Keratinocyte (primary cell): ENCODE data around the gene C2orf42. TPM values are rescaled to one million over a fixed set of nuclear protein-coding genes. Genes with fewer than 3 reads are reported as not detected.
"Not testable (repeated sequence)": the region's sequence is repeated elsewhere in the genome, so short reads cannot be mapped to it uniquely, and the experiment has no call there.

Experiments used
- DNase-seq: peaks from one replicate; pipeline ENCODE4 v3.0.0-alpha.2; 2011; ENCODE audit warnings: low read depth, missing footprints, low spot score
- FAIRE-seq: peaks from 2 replicates; lab custom pipeline; 2011; peaks lifted over from hg19 to GRCh38; lab: Jason Lieb, UNC
- H2AFZ ChIP-seq: 2 replicates; pipeline ENCODE4 v1.6.0; 2012; ENCODE audit warnings: low read length, control low read depth, inconsistent platforms; ENCODE audit not compliant: control insufficient read depth
- H3K27ac ChIP-seq: 2 replicates; pipeline ENCODE4 v1.5.1; 2011; ENCODE audit warnings: low read length; ENCODE audit not compliant: control insufficient read depth, insufficient read depth
- H3K27me3 ChIP-seq: 3 replicates; pipeline ENCODE4 v1.6.0; 2011; ENCODE audit warnings: low read length; ENCODE audit not compliant: control insufficient read depth, insufficient read depth; ENCODE audit errors: extremely low read depth
- H3K36me3 ChIP-seq, 2 experiments: 2 replicates in 1 of 2; 3 replicates in 1 of 2; pipeline ENCODE4 v1.5.1; 2011; ENCODE audit warnings: low read length in 2 of 2, mild to moderate bottlenecking in 1 of 2; ENCODE audit not compliant: control insufficient read depth in 2 of 2, insufficient read depth in 2 of 2; ENCODE audit errors: extremely low read depth in 1 of 2
- H3K4me1 ChIP-seq: 3 replicates; pipeline ENCODE4 v1.5.1; 2011; ENCODE audit warnings: low read length; ENCODE audit not compliant: control insufficient read depth, insufficient read depth; ENCODE audit errors: extremely low read depth
- H3K4me2 ChIP-seq: 3 replicates; pipeline ENCODE4 v1.6.0; 2011; ENCODE audit warnings: low read depth, low read length; ENCODE audit not compliant: control insufficient read depth, insufficient read depth; ENCODE audit errors: extremely low read depth
- H3K4me3 ChIP-seq, 3 experiments: fragments of 200-600 bp in 1 of 3; sonication (generic) in 1 of 3; 2 replicates in 2 of 3; 3 replicates in 1 of 3; pipeline ENCODE4 v1.5.1; 2011 to 2016; ENCODE audit warnings: low read length in 3 of 3, mild to moderate bottlenecking in 3 of 3, control low read depth in 2 of 3, inconsistent platforms in 1 of 3, low read depth in 1 of 3, mixed read lengths in 1 of 3, mixed run types in 1 of 3, moderate library complexity in 1 of 3; ENCODE audit not compliant: control insufficient read depth in 2 of 3, insufficient read depth in 2 of 3; ENCODE audit errors: extremely low read depth in 1 of 3
- H3K79me2 ChIP-seq: 2 replicates; pipeline ENCODE4 v1.6.0; 2012; ENCODE audit warnings: low read length; ENCODE audit not compliant: control insufficient read depth, insufficient read depth
- H3K9ac ChIP-seq: 3 replicates; pipeline ENCODE4 v1.6.0; 2011; ENCODE audit warnings: low read length; ENCODE audit not compliant: control insufficient read depth, insufficient read depth; ENCODE audit errors: extremely low read depth
- H3K9me1 ChIP-seq: 3 replicates; pipeline ENCODE4 v1.6.0; 2011; ENCODE audit warnings: low read length; ENCODE audit not compliant: control insufficient read depth, insufficient read depth; ENCODE audit errors: extremely low read depth
- H3K9me3 ChIP-seq: 2 replicates; pipeline ENCODE4 v1.5.1; 2012; ENCODE audit warnings: low read depth, low read length; ENCODE audit not compliant: control insufficient read depth
- H4K20me1 ChIP-seq: 3 replicates; pipeline ENCODE4 v1.6.0; 2011; ENCODE audit warnings: low read length; ENCODE audit not compliant: control insufficient read depth, insufficient read depth; ENCODE audit errors: extremely low read depth
- EZH2 ChIP-seq: IDR thresholded peaks from one replicate; pipeline ENCODE4 v1.6.1; 2012; ENCODE audit warnings: inconsistent platforms, mild to moderate bottlenecking, low read length, moderate library complexity
- dilution Hi-C: fragments of 300-500 bp; cut with MboI; formaldehyde crosslinking; loops from one replicate; pipeline ENCODE4 v1.7.0; 2020; ENCODE audit warnings: low sequenced_read_pairs; ENCODE audit not compliant: extremely low pct_ligation_motif_present
- polyA plus RNA-seq, 5 experiments: library from polyadenylated mRNA; depleted of rRNA in 3 of 5; stranded (reverse) in 3 of 5; stranded (forward) in 1 of 5; unstranded in 1 of 5; fragments of >200 nt; gene quantifications; 1 replicate in 1 of 5; 2 replicates in 3 of 5; 3 replicates in 1 of 5; pipeline versions ENCODE4 v1.2.1 to v1.2.3, GENCODE V29; 2011 to 2012; ENCODE audit warnings: missing spikeins in 2 of 5, low read depth in 1 of 5, low replicate concordance in 1 of 5
- TF ChIP-seq, protein P1 (sequence below), 3 experiments: IDR thresholded peaks in 1 of 3; conservative IDR thresholded peaks in 1 of 3; optimal IDR thresholded peaks in 1 of 3; 2 replicates in 2 of 3; 3 replicates in 1 of 3; pipeline versions ENCODE3 to v1.5.1; 2011; ENCODE audit warnings: low read length in 3 of 3, mild to moderate bottlenecking in 3 of 3, moderate library complexity in 2 of 3, control low read depth in 1 of 3, inconsistent platforms in 1 of 3; ENCODE audit not compliant: insufficient read depth in 2 of 3; ENCODE audit errors: extremely low read depth in 1 of 3

Gene C2orf42
- polyA plus RNA-seq, 1 donor (not counting 4 experiments of a cell fraction or from before 2014, with no cell fraction given) = 9.3 TPM

DNA sequence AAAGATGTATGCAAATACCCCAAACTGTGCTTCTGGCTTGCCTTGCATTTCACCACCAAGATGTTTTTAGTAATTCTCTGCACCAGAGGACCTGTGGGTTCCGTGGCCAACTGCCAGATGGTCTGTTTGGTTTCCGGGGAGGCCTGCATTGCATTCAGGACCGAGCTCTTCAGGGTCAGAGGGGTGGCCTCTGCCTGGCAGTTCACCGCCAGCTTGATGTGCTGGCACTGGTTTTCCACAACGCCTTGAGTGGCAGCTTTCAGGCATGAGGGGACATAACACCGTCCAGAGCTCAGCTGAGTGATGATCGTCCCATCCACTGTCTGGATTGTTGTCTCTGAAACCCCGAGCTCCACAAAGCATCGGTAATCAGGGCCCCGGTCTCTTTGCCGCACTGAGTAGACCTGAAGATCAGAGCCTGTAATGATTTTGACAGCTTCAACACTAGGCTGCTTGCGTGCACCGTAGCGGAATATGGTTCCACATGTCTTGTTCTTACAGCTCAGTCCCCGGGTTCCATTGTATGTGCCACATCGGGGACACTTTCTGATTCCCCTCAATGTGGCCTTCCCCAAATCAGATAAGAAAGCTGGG is 9.4 kb downstream of the C2orf42 start:
- no peak for TF ChIP-seq EZH2
- TF ChIP-seq, protein P1, sequence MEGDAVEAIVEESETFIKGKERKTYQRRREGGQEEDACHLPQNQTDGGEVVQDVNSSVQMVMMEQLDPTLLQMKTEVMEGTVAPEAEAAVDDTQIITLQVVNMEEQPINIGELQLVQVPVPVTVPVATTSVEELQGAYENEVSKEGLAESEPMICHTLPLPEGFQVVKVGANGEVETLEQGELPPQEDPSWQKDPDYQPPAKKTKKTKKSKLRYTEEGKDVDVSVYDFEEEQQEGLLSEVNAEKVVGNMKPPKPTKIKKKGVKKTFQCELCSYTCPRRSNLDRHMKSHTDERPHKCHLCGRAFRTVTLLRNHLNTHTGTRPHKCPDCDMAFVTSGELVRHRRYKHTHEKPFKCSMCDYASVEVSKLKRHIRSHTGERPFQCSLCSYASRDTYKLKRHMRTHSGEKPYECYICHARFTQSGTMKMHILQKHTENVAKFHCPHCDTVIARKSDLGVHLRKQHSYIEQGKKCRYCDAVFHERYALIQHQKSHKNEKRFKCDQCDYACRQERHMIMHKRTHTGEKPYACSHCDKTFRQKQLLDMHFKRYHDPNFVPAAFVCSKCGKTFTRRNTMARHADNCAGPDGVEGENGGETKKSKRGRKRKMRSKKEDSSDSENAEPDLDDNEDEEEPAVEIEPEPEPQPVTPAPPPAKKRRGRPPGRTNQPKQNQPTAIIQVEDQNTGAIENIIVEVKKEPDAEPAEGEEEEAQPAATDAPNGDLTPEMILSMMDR (optimal IDR thresholded peaks at IDR 0.05 in 1 of 3, IDR thresholded peaks at IDR 0.05 in 1 of 3, conservative IDR thresholded peaks at IDR 0.05 in 1 of 3; ENCODE audit: extremely low read depth in 1 of 3, insufficient read depth in 2 of 3, low read length in 3 of 3) = no peak
- H3K4me3 ChIP-seq = no peak overlapping the region
- DNase-seq (no peak), FAIRE-seq (no peak)
- H3K27ac ChIP-seq = no peak overlapping the region
- no peak overlapping the region for H3K4me2 ChIP-seq
- no peaks in the 10 kb centered on the region for H3K27me3 ChIP-seq
- no peak overlapping the region for H3K9ac ChIP-seq
- H2AFZ ChIP-seq = no peak overlapping the region
- no peaks in the 10 kb centered on the region for H4K20me1 ChIP-seq
- dilution Hi-C loops = no loop called here
- no peaks in the 10 kb centered on the region for H3K9me1 ChIP-seq
- no peaks in the 10 kb centered on the region for H3K79me2 ChIP-seq
- no peaks in the 10 kb centered on the region for H3K4me1 ChIP-seq
- peaks cover 8 to 10% of the 10 kb centered on the region in 2 experiments for H3K36me3 ChIP-seq
- H3K9me3 ChIP-seq = no peaks in the 10 kb centered on the region

DNA sequence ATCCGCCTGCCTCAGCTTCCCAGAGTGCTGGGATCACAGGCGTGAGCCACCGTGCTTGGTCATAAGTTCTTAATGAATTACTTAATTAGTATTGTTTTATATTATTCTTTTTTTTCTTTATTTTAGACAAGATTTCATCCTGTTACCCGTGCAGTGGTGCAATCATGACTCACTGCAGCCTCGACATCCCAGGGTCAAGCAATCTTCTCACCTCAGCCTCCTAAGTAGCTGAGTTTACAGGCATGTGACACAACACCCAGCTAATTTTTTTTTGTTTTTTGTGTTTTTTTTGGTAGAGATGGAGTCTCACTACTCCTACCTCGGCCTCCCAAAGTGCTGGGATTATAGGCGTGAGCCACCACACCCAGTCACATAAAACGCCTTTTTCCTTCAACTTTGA is 17.3 kb downstream of the C2orf42 start:
- DNase-seq = no peak
- no peak overlapping the region for H3K9ac ChIP-seq
- no peaks in the 10 kb centered on the region for H4K20me1 ChIP-seq
- no peaks in the 10 kb centered on the region for H3K9me3 ChIP-seq
- no peak overlapping the region for H3K4me3 ChIP-seq
- no peak overlapping the region for H3K27ac ChIP-seq
- no peak for FAIRE-seq
- H3K79me2 ChIP-seq = no peaks in the 10 kb centered on the region
- H3K36me3 ChIP-seq = peaks cover 5 to 8% of the 10 kb centered on the region in 2 experiments
- dilution Hi-C loops = no loop called here
- H3K4me2 ChIP-seq = no peak overlapping the region
- H2AFZ ChIP-seq = no peak overlapping the region
- no peaks in the 10 kb centered on the region for H3K9me1 ChIP-seq
- H3K4me1 ChIP-seq = peaks cover 9% of the 10 kb centered on the region
- H3K27me3 ChIP-seq = no peaks in the 10 kb centered on the region
- no peak for TF ChIP-seq EZH2
- TF ChIP-seq, protein P1 (optimal IDR thresholded peaks at IDR 0.05 in 1 of 3, IDR thresholded peaks at IDR 0.05 in 1 of 3, conservative IDR thresholded peaks at IDR 0.05 in 1 of 3; ENCODE audit: extremely low read depth in 1 of 3, insufficient read depth in 2 of 3, low read length in 3 of 3) = no peak

DNA sequence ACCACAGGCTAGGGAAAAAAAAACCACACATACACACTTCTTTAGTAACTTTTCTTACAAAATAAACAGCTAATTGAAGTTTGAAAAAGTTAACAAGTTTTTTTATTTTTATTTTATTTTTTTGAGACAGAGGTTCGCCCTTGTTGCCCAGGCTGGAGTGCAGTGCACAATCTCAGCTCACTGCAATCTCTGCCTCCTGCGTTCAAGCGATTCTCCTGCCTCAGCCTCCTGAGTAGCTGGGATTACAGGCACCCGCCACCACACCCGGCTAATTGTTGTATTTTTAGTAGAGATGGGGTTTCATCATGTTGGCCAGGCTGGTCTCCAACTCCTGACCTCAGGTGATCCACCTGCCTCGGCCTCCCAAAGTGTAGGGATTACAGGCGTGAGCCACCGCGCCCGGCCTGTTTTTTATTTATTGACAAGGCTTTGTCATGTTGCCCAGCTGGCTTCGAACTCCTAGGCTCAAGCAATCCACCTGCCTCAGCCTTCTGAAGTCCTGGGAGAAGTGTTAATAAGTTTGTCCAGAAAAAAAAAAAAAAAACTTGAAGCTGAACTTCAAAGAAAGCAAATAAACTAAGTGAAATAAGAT is 21.1 kb downstream of the C2orf42 start:
- H3K4me3 ChIP-seq, H3K27me3 ChIP-seq, H3K9me3 ChIP-seq, H3K9me1 ChIP-seq, dilution Hi-C loops, H3K27ac ChIP-seq, H3K4me1 ChIP-seq, H2AFZ ChIP-seq, DNase-seq, H3K9ac ChIP-seq, H3K79me2 ChIP-seq, H4K20me1 ChIP-seq, FAIRE-seq, H3K4me2 ChIP-seq, H3K36me3 ChIP-seq: not testable (repeated sequence)
